Suppressor macrophage (primary cell): Measurements from ENCODE around the gene BMP2.

Experiments
- DNase-seq, 4 experiments: peaks; one replicate each; pipeline ENCODE4 v3.0.0-alpha.2; 2020 to 2022

The BMP2 gene

GRCh38 chr20:6768228-6769140, 998 bp downstream of the BMP2 start:
- DNase-seq = peak; percentile 59 to 74 (median 68)

- DNase-seq = peak in 3 of 4 experiments; percentile 20 to 39 (median 23)
Observed at GRCh38 chr20:6769903-6770785, 2.7 kb downstream of the BMP2 start.

- no peak for DNase-seq
Observed at GRCh38 chr20:6770786-6771100, 3.3 kb downstream of the BMP2 start.

- DNase-seq = no peak
Observed at GRCh38 chr20:6780433-6781190, 13.1 kb downstream of the BMP2 start.

GRCh38 chr20:6783752-6784151, 16.3 kb downstream of the BMP2 start:
- no peak for DNase-seq

GRCh38 chr20:6784210-6784631, 16.7 kb downstream of the BMP2 start:
- DNase-seq = no peak

GRCh38 chr20:6784767-6785166, 17.3 kb downstream of the BMP2 start:
- DNase-seq = no peak

GRCh38 chr20:6786548-6786947, 19.1 kb downstream of the BMP2 start:
- DNase-seq = no peak

GRCh38 chr20:6792789-6793188, 25.3 kb downstream of the BMP2 start:
- DNase-seq = no peak

- no peak for DNase-seq
Observed at GRCh38 chr20:6802227-6802626, 34.7 kb downstream of the BMP2 start.

- DNase-seq = no peak
Observed at GRCh38 chr20:6806275-6806674, 38.8 kb downstream of the BMP2 start.

GRCh38 chr20:6811262-6812035, 44.0 kb downstream of the BMP2 start:
- no peak for DNase-seq

GRCh38 chr20:6812530-6812929, 45.0 kb downstream of the BMP2 start:
- DNase-seq = no peak

GRCh38 chr20:6814945-6815344, 47.5 kb downstream of the BMP2 start:
- no peak for DNase-seq

GRCh38 chr20:6818033-6818808, 50.7 kb downstream of the BMP2 start:
- no peak for DNase-seq

GRCh38 chr20:6819599-6819998, 52.1 kb downstream of the BMP2 start:
- peak in 2 of 4 experiments; percentile 5 to 18 for DNase-seq

- DNase-seq = no peak
Observed at GRCh38 chr20:6824401-6824800, 56.9 kb downstream of the BMP2 start.

- DNase-seq = no peak
Observed at GRCh38 chr20:6827472-6827871, 60.0 kb downstream of the BMP2 start.

- peak; percentile 77 to 90 (median 82) for DNase-seq
Observed at GRCh38 chr20:6828794-6829423, 61.4 kb downstream of the BMP2 start.

GRCh38 chr20:6829510-6830116, 62.1 kb downstream of the BMP2 start:
- no peak for DNase-seq
